ENCODE data around the gene MIGA2. TPM values are rescaled to one million over a fixed set of nuclear protein-coding genes. Genes with fewer than 3 reads are reported as not detected.

MIGA2 gene
- total RNA-seq, 1 donor from 2014 or later, result 23.8 TPM

DNA sequence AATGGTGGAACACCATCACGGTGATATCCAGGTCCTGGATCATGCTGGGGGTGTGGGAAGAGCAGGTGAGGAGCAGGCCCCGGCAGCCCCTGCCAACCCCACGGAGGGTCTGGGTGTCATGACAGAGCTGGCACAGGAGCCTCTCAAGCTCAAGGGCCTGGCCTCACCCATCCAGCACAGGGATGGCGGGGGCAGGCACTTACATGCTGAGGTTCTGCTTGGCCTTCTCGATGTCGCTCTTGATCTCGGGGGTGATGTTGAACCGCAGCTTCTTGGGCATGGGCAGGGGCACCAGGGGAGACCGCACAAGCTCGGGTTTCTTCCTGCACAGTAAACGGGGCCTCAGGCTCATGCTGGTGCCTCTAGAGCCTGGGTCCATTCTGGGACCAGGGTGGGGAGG, 61.9 kb downstream of the MIGA2 start:
- no peak overlapping the region for H3K4me3 ChIP-seq (ENCODE audit: insufficient read depth, low read depth, low read length)

DNA sequence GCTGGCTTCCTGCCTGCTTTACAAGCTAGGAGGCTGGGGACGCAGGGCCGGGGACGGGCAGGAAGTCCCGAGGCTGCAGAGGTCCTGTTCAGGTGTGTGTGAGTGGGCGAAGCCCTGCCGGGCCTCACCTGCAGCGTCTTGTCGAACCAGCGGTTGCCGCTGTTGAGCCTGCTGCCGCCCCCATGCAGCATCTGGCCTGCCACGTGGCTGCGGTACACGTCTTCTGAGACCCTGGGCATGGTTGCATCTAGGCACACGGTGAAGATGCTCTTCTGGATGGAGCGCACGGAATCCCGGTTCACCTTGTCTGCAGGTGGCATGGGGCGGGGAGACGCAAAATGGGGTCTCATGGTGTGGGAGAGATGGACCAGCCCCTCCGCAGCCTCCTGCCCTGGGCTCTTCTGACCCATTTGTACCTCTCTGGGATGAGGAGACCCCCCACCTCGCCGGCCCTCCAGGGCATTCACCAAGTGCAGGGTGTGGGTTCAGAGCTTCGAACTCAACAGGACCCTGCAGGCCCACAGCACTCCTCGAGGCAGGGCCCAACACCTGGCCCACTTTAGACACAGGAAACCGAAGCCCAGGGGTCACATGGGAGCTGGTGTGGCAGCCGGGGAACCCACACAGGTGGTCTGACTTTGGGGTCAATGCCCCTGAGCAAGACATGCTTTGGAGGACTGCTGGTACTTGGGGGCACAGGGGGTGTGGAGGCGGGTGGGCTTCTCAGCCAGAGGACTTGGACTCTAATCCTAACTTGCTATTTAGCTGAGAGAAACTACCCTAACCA, 64.2 kb downstream of the MIGA2 start:
- no peaks in the 10 kb centered on the region for H3K36me3 ChIP-seq (ENCODE audit: insufficient read depth, low read length)
- H3K4me1 Mint-ChIP-seq (ENCODE audit: low read depth, unreplicated experiment), result no peaks in the 10 kb centered on the region
- H3K9me3 Mint-ChIP-seq (ENCODE audit: unreplicated experiment), result no peaks in the 10 kb centered on the region
- H4K20me1 ChIP-seq (ENCODE audit: insufficient read depth, low read length), result no peaks in the 10 kb centered on the region
- no peak overlapping the region for H3K27ac Mint-ChIP-seq (ENCODE audit: unreplicated experiment)
- H3K27me3 ChIP-seq (ENCODE audit: insufficient read depth, low read length), result no peaks in the 10 kb centered on the region
- H3K4me1 ChIP-seq (ENCODE audit: insufficient read depth, low read length), result no peaks in the 10 kb centered on the region
- H3K79me2 ChIP-seq (ENCODE audit: insufficient read depth, low read length), result no peaks in the 10 kb centered on the region
- H3K9me3 ChIP-seq (ENCODE audit: insufficient read depth, low read depth, low read length), result no peaks in the 10 kb centered on the region
- no peak overlapping the region for H3K4me3 Mint-ChIP-seq (ENCODE audit: unreplicated experiment)
- H3K27me3 Mint-ChIP-seq (ENCODE audit: low read depth, unreplicated experiment), result peaks cover 5% of the 10 kb centered on the region
- no peak for TF ChIP-seq EZH2 (IDR thresholded peaks at IDR 0.05; ENCODE audit: insufficient read depth, low read length)
- FAIRE-seq (no peak), DNase-seq (ENCODE audit: low read depth) (no peak)
- no peak overlapping the region for H3K4me2 ChIP-seq (ENCODE audit: low read length)
- H3K27ac ChIP-seq (ENCODE audit: low read depth, low read length), result no peak overlapping the region
- H3K4me3 ChIP-seq (ENCODE audit: insufficient read depth, low read depth, low read length), result no peak overlapping the region
- H2AFZ ChIP-seq (ENCODE audit: low read depth, low read length), result no peak overlapping the region
- peaks cover 20% of the 10 kb centered on the region for H3K36me3 Mint-ChIP-seq (ENCODE audit: low read depth, unreplicated experiment)
- no peak overlapping the region for H3K9ac ChIP-seq (ENCODE audit: low read length)

More for the DNA sequence above, 61.9 kb downstream of the MIGA2 start:
- DNase-seq (ENCODE audit: low read depth), result no peak
- H3K36me3 ChIP-seq (ENCODE audit: insufficient read depth, low read length), result no peaks in the 10 kb centered on the region
- no peak for TF ChIP-seq EZH2 (IDR thresholded peaks at IDR 0.05; ENCODE audit: insufficient read depth, low read length)
- TF ChIP-seq, protein P1, sequence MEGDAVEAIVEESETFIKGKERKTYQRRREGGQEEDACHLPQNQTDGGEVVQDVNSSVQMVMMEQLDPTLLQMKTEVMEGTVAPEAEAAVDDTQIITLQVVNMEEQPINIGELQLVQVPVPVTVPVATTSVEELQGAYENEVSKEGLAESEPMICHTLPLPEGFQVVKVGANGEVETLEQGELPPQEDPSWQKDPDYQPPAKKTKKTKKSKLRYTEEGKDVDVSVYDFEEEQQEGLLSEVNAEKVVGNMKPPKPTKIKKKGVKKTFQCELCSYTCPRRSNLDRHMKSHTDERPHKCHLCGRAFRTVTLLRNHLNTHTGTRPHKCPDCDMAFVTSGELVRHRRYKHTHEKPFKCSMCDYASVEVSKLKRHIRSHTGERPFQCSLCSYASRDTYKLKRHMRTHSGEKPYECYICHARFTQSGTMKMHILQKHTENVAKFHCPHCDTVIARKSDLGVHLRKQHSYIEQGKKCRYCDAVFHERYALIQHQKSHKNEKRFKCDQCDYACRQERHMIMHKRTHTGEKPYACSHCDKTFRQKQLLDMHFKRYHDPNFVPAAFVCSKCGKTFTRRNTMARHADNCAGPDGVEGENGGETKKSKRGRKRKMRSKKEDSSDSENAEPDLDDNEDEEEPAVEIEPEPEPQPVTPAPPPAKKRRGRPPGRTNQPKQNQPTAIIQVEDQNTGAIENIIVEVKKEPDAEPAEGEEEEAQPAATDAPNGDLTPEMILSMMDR (IDR thresholded peaks at IDR 0.05; ENCODE audit: insufficient read depth, low read depth, low read length), result no peak
- no peaks in the 10 kb centered on the region for H3K4me1 Mint-ChIP-seq (ENCODE audit: low read depth, unreplicated experiment)
- H3K36me3 Mint-ChIP-seq (ENCODE audit: low read depth, unreplicated experiment), result peaks cover 21% of the 10 kb centered on the region
- no peaks in the 10 kb centered on the region for H4K20me1 ChIP-seq (ENCODE audit: insufficient read depth, low read length)
- no peaks in the 10 kb centered on the region for H3K79me2 ChIP-seq (ENCODE audit: insufficient read depth, low read length)
- H3K27me3 ChIP-seq (ENCODE audit: insufficient read depth, low read length), result no peaks in the 10 kb centered on the region
- FAIRE-seq, result no peak
- no peaks in the 10 kb centered on the region for H3K9me3 Mint-ChIP-seq (ENCODE audit: unreplicated experiment)
- no peak overlapping the region for H3K27ac ChIP-seq (ENCODE audit: low read depth, low read length)
- no peak overlapping the region for H3K9ac ChIP-seq (ENCODE audit: low read length)
- H3K4me3 Mint-ChIP-seq (ENCODE audit: unreplicated experiment), result no peak overlapping the region
- no peak overlapping the region for H2AFZ ChIP-seq (ENCODE audit: low read depth, low read length)
- H3K4me1 ChIP-seq (ENCODE audit: insufficient read depth, low read length), result no peaks in the 10 kb centered on the region
- H3K9me3 ChIP-seq (ENCODE audit: insufficient read depth, low read depth, low read length), result no peaks in the 10 kb centered on the region
- H3K27ac Mint-ChIP-seq (ENCODE audit: unreplicated experiment), result no peak overlapping the region
- H3K27me3 Mint-ChIP-seq (ENCODE audit: low read depth, unreplicated experiment), result peaks cover 5% of the 10 kb centered on the region
- no peak overlapping the region for H3K4me2 ChIP-seq (ENCODE audit: low read length)

DNA sequence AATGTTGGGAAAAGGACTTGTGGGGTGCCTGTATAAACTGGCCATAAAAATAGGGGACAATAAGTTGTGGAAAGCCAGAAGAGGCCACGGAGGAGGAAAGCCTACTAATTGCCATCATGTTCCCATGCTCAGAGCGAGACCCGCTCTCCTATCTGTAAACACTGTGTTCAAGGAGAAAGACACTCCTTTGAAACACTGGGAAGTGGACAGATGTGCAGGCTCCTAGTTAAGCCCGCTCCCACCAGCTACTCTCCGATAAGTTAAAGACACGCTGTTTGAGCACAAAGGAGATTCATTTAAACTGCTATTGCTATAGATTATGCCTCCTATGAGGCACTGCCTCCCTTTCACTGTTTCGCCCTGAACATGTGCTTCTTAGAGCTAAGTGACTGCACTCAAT, 64.9 kb downstream of the MIGA2 start:
- Histone ChIP-seq H3K9me3 (ENCODE audit: insufficient read depth, low read depth, low read length) (no peaks in the 10 kb centered on the region), H3K79me2 (ENCODE audit: insufficient read depth, low read length) (no peaks in the 10 kb centered on the region), H3K36me3 (ENCODE audit: insufficient read depth, low read length) (no peaks in the 10 kb centered on the region), H3K4me1 (ENCODE audit: insufficient read depth, low read length) (no peaks in the 10 kb centered on the region), H3K4me3 (ENCODE audit: insufficient read depth, low read depth, low read length) (no peak overlapping the region), H2AFZ (ENCODE audit: low read depth, low read length) (no peak overlapping the region), H3K9ac (ENCODE audit: low read length) (no peak overlapping the region), H3K27me3 (ENCODE audit: insufficient read depth, low read length) (no peaks in the 10 kb centered on the region), H4K20me1 (ENCODE audit: insufficient read depth, low read length) (no peaks in the 10 kb centered on the region), H3K27ac (ENCODE audit: low read depth, low read length) (no peak overlapping the region), H3K4me2 (ENCODE audit: low read length) (no peak overlapping the region)
- Mint-ChIP-seq H3K27me3 (ENCODE audit: low read depth, unreplicated experiment) (peaks cover 5% of the 10 kb centered on the region), H3K36me3 (ENCODE audit: low read depth, unreplicated experiment) (peaks cover 15% of the 10 kb centered on the region), H3K9me3 (ENCODE audit: unreplicated experiment) (no peaks in the 10 kb centered on the region), H3K4me3 (ENCODE audit: unreplicated experiment) (no peak overlapping the region), H3K4me1 (ENCODE audit: low read depth, unreplicated experiment) (no peaks in the 10 kb centered on the region), H3K27ac (ENCODE audit: unreplicated experiment) (no peak overlapping the region)
- DNase-seq (ENCODE audit: low read depth), result no peak
- no peak for FAIRE-seq
- TF ChIP-seq, protein P1 (IDR thresholded peaks at IDR 0.05; ENCODE audit: insufficient read depth, low read depth, low read length), result no peak
- no peak for TF ChIP-seq EZH2 (IDR thresholded peaks at IDR 0.05; ENCODE audit: insufficient read depth, low read length)

All from astrocyte (in vitro differentiated cells and primary cell).